ENCODE results near the gene GSS.

DNA sequence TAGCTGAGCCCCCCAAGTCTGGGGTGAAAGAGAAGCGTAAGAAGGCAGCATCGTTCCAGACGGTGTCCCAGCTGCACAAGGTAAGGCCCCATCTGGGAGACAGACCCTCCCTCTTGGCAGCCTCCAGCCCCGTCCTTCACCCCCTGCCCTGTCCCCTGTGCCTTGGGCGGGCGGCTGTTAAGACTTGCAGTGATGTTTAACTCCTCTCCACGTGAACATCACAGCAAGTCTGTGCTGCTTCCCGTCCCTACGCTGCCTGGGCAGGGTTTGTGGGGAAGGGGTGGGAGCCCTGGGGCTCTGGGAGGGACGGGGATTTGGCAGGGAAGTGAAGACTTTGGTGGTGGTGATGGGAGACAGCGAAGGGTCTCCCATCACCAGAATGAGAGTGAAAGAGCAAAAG lies 34.6 kb upstream of the GSS start:
- TF ChIP-seq EZH2 (IDR thresholded peaks at IDR 0.05; ENCODE audit: borderline replicate concordance, low read depth, low read length, severe bottlenecking) (no peak), MYC (IDR thresholded peaks at IDR 0.05; ENCODE audit: low read depth, low read length) (no peak), POLR2AphosphoS5 (IDR thresholded peaks at IDR 0.05; ENCODE audit: insufficient read depth, low read depth, low read length) (no peak)
- TF ChIP-seq, protein P1, sequence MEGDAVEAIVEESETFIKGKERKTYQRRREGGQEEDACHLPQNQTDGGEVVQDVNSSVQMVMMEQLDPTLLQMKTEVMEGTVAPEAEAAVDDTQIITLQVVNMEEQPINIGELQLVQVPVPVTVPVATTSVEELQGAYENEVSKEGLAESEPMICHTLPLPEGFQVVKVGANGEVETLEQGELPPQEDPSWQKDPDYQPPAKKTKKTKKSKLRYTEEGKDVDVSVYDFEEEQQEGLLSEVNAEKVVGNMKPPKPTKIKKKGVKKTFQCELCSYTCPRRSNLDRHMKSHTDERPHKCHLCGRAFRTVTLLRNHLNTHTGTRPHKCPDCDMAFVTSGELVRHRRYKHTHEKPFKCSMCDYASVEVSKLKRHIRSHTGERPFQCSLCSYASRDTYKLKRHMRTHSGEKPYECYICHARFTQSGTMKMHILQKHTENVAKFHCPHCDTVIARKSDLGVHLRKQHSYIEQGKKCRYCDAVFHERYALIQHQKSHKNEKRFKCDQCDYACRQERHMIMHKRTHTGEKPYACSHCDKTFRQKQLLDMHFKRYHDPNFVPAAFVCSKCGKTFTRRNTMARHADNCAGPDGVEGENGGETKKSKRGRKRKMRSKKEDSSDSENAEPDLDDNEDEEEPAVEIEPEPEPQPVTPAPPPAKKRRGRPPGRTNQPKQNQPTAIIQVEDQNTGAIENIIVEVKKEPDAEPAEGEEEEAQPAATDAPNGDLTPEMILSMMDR (IDR thresholded peaks at IDR 0.05; ENCODE audit: extremely low read depth in 1 of 2, insufficient read depth in 1 of 2, low read depth in 1 of 2, low read length in 2 of 2), result no peak

Data from endothelial cell of umbilical vein (primary cell).